Gastrocnemius medialis (tissue), 4 donors: ENCODE measurements around the gene CTBP2. TPM values are rescaled to one million over a fixed set of nuclear protein-coding genes. Genes with fewer than 3 reads are reported as not detected.

Source experiments
- ATAC-seq, 2 donors: fragments of 150-250 bp; one replicate each; pipeline ENCODE4 v1.9.1; 2016
- DNase-seq, 2 donors: peaks; one replicate each; pipeline ENCODE4 v3.0.0-alpha.2; 2019
- H3K27ac ChIP-seq, 4 donors: fragments of 200-600 bp; sonication (generic); 1 replicate in 1 of 4; 2 replicates in 3 of 4; pipeline ENCODE4 v1.5.1; 2016 to 2018; ENCODE audit warnings: mild to moderate bottlenecking in 2 of 4, moderate library complexity in 1 of 4
- H3K27me3 ChIP-seq, 3 donors: fragments of 200-600 bp; sonication (generic) in 2 of 3; 1 replicate in 1 of 3; 2 replicates in 2 of 3; pipeline versions ENCODE4 v1.5.1 to v1.6.0; 2016 to 2019; ENCODE audit warnings: mild to moderate bottlenecking in 1 of 3, moderate library complexity in 1 of 3
- H3K36me3 ChIP-seq, 2 donors: fragments of 200-600 bp; sonication (generic) in 1 of 2; one replicate each; pipeline ENCODE4 v1.5.1; 2017 to 2018
- H3K4me1 ChIP-seq, 2 donors: fragments of 200-600 bp; sonication (generic) in 1 of 2; one replicate each; pipeline ENCODE4 v1.5.1; 2016 to 2017; ENCODE audit warnings: mild to moderate bottlenecking in 2 of 2
- H3K4me3 ChIP-seq, 4 donors: fragments of 200-600 bp; sonication (generic) in 3 of 4; 1 replicate in 1 of 4; 2 replicates in 3 of 4; pipeline ENCODE4 v1.5.1; 2016 to 2019; ENCODE audit warnings: mild to moderate bottlenecking in 2 of 4
- H3K9me3 ChIP-seq, 3 donors: fragments of 200-600 bp; sonication (generic) in 2 of 3; 1 replicate in 1 of 3; 2 replicates in 2 of 3; pipeline ENCODE4 v1.5.1; 2016 to 2019
- POLR2A ChIP-seq, 2 donors: fragments of 450-650 bp; IDR thresholded peaks; one replicate each; pipeline ENCODE4 v1.6.1; 2017; ENCODE audit warnings: antibody characterized with exemption in 2 of 2, mild to moderate bottlenecking in 2 of 2, moderate library complexity in 2 of 2
- in situ Hi-C, 4 donors: fragments of 200-750 bp; cut with MboI; loops; one replicate each; pipeline versions ENCODE4 v1.15.0 to v1.8.0; 2017; ENCODE audit warnings: low sequenced_read_pairs in 4 of 4
- intact Hi-C: fragments of 100-400 bp; cut with DNase I; formaldehyde crosslinking; loops from one replicate; pipeline ENCODE4 v1.15.1; 2023; ENCODE audit warnings: low total_unique reads
- total RNA-seq, 4 donors: library from RNA; depleted of rRNA; stranded (reverse); fragments of >200 nt; gene quantifications; one replicate each; pipeline versions ENCODE4 v1.1.0 to v1.2.3, GENCODE V29; 2016
- TF ChIP-seq, protein P1 (sequence below), 5 experiments: fragments of 450-650 bp in 3 of 5; fragments of 200-600 bp in 2 of 5; sonication (generic) in 2 of 5; IDR thresholded peaks in 4 of 5; conservative IDR thresholded peaks in 1 of 5; 1 replicate in 4 of 5; 2 replicates in 1 of 5; pipeline ENCODE4 v1.5.1; 2016 to 2019; ENCODE audit warnings: antibody characterized with exemption in 5 of 5, mild to moderate bottlenecking in 3 of 5, moderate library complexity in 3 of 5

Gene CTBP2
- total RNA-seq, 4 donors from 2014 or later: 13.9 to 36.7 (median 21.1) TPM

- TF ChIP-seq, protein P1, sequence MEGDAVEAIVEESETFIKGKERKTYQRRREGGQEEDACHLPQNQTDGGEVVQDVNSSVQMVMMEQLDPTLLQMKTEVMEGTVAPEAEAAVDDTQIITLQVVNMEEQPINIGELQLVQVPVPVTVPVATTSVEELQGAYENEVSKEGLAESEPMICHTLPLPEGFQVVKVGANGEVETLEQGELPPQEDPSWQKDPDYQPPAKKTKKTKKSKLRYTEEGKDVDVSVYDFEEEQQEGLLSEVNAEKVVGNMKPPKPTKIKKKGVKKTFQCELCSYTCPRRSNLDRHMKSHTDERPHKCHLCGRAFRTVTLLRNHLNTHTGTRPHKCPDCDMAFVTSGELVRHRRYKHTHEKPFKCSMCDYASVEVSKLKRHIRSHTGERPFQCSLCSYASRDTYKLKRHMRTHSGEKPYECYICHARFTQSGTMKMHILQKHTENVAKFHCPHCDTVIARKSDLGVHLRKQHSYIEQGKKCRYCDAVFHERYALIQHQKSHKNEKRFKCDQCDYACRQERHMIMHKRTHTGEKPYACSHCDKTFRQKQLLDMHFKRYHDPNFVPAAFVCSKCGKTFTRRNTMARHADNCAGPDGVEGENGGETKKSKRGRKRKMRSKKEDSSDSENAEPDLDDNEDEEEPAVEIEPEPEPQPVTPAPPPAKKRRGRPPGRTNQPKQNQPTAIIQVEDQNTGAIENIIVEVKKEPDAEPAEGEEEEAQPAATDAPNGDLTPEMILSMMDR (IDR thresholded peaks at IDR 0.05 in 4 of 5, conservative IDR thresholded peaks at IDR 0.05 in 1 of 5): no peak
- TF ChIP-seq POLR2A (IDR thresholded peaks at IDR 0.05): no peak
- intact Hi-C loops: no loop called here
- H3K4me1 ChIP-seq: peaks cover 52 to 73% of the 10 kb centered on the region in 2 donors
These were observed 156.4 kb downstream of the CTBP2 start for GRCh38 chr10:125003901-125004467.

GRCh38 chr10:125003146-125003900 lies 157.0 kb downstream of the CTBP2 start:
- peaks cover 46 to 70% of the 10 kb centered on the region in 2 donors for H3K4me1 ChIP-seq
- peaks cover 0 to 16% of the 10 kb centered on the region in 2 donors for H3K36me3 ChIP-seq
- intact Hi-C loops: no loop called here
- no peak for TF ChIP-seq POLR2A (IDR thresholded peaks at IDR 0.05)
- TF ChIP-seq, protein P1 (IDR thresholded peaks at IDR 0.05 in 4 of 5, conservative IDR thresholded peaks at IDR 0.05 in 1 of 5): peak in 2 of 5 experiments; percentile 12 to 26
- no peak for ATAC-seq
- peak in 1 of 2 donors; percentile 17 for DNase-seq
- no peak overlapping the region for H3K27ac ChIP-seq
- no peaks in the 10 kb centered on the region for H3K9me3 ChIP-seq
- H3K27me3 ChIP-seq: no peaks in the 10 kb centered on the region
- H3K4me3 ChIP-seq: no peak overlapping the region
- in situ Hi-C loops: no loop called here

More at GRCh38 chr10:125003901-125004467, 156.4 kb downstream of the CTBP2 start:
- in situ Hi-C loops: no loop called here
- DNase-seq (no peak), ATAC-seq (no peak)
- Histone ChIP-seq H3K4me3 (no peak overlapping the region), H3K27me3 (no peaks in the 10 kb centered on the region), H3K27ac (no peak overlapping the region), H3K9me3 (no peaks in the 10 kb centered on the region), H3K36me3 (peaks cover 0 to 16% of the 10 kb centered on the region in 2 donors)

DNA sequence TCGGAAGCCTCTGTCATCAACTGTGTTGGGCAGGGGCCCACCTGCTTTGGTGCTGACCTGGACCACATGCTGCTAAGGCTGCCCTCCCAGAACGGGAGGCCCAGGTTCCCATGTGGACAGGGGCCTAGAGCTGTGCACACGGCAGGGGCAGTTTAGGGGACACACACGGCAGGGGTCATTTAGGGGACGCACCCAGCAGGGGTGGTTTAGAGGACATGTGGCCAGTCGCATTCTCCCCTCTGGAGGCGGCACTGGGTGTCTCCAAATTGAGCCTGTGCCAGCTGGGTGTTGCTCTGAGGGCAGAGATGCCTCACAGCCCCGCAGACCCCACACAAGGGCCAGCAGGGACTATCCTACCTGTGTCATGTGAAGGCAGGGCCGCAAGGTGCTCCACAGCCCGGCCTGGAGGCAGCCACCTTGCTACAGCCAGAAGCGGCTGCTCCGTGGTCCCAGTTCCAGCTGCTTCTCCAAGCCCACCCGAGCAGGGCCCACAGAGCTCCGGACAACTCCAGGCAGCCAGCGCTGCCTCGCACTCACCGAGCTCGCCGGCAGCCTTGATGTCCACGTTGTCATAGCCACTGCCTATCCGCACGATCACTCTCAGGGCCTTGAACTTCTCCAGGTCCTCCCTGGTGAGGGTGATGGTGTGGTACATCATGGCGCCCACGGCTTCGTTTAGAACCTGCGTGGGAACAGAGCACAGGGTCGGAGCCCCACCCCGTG lies 157.8 kb downstream of the CTBP2 start:
- DNase-seq (peak in 1 of 2 donors; percentile 17), ATAC-seq (no peak)
- intact Hi-C loops: no loop called here
- peaks cover 0 to 22% of the 10 kb centered on the region in 2 donors for H3K36me3 ChIP-seq
- peak overlapping the region in 1 of 4 donors; percentile 39 for H3K27ac ChIP-seq
- no peak overlapping the region for H3K4me3 ChIP-seq
- H3K4me1 ChIP-seq: peaks cover 38 to 63% of the 10 kb centered on the region in 2 donors
- TF ChIP-seq POLR2A (IDR thresholded peaks at IDR 0.05): no peak
- TF ChIP-seq, protein P1 (IDR thresholded peaks at IDR 0.05 in 4 of 5, conservative IDR thresholded peaks at IDR 0.05 in 1 of 5): no peak
- in situ Hi-C loops: no loop called here
- no peaks in the 10 kb centered on the region for H3K27me3 ChIP-seq
- no peaks in the 10 kb centered on the region for H3K9me3 ChIP-seq

DNA sequence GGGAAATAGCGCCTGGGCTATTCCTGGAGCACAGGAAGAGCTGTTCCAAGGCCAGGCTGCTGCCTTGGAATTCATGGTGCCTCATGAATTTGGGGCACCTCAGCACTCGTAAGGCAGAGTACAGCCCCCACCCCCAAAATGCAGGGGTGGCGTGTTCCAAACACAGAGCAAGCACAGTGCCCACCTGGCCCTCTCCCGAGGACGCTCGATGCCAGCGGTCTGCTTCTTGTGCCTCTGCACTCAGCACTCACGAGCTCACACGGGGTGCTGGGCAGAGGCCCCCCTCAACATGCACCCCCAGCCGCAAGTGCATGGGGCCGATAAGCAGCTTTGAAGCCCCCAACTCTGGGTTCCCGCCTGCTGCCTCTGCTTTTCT lies 158.3 kb downstream of the CTBP2 start:
- TF ChIP-seq, protein P1 (IDR thresholded peaks at IDR 0.05 in 4 of 5, conservative IDR thresholded peaks at IDR 0.05 in 1 of 5): no peak
- TF ChIP-seq POLR2A (IDR thresholded peaks at IDR 0.05): no peak
- peaks cover 0 to 28% of the 10 kb centered on the region in 2 donors for H3K36me3 ChIP-seq
- no peaks in the 10 kb centered on the region for H3K9me3 ChIP-seq
- no peak for ATAC-seq
- intact Hi-C loops (no loop called here), in situ Hi-C loops (no loop called here)
- H3K4me3 ChIP-seq: no peak overlapping the region
- H3K27me3 ChIP-seq: no peaks in the 10 kb centered on the region
- peaks cover 33 to 57% of the 10 kb centered on the region in 2 donors for H3K4me1 ChIP-seq
- peak overlapping the region; percentile 24 to 72 (median 40) for H3K27ac ChIP-seq
- no peak for DNase-seq
